NCI-H1436 treated with DMSO at 0.1 percent for 48 hours (cell line): ENCODE data around the gene RXRB.
"Not testable (repeated sequence)": the region's sequence is repeated elsewhere in the genome, so short reads cannot be mapped to it uniquely, and the experiment has no call there.

Experiments used
- DNase-seq: peaks from one replicate; lab custom pipeline; 2025; lab: John Stamatoyannopoulos, UW

The RXRB gene

GRCh38 chr6:33161354-33162331 lies 38.8 kb downstream of the RXRB start:
- DNase-seq: no peak

GRCh38 chr6:33160728-33161344 lies 39.6 kb downstream of the RXRB start:
- DNase-seq: no peak

- no peak for DNase-seq
Observed at GRCh38 chr6:33160096-33160495, 40.4 kb downstream of the RXRB start.

GRCh38 chr6:33156964-33157363 lies 43.5 kb downstream of the RXRB start:
- no peak for DNase-seq

GRCh38 chr6:33156561-33156960 lies 43.9 kb downstream of the RXRB start:
- no peak for DNase-seq

- DNase-seq: no peak
Observed at GRCh38 chr6:33154349-33154748, 46.1 kb downstream of the RXRB start.

- no peak for DNase-seq
Observed at GRCh38 chr6:33151050-33151449, 49.4 kb downstream of the RXRB start.

- DNase-seq: not testable (repeated sequence)
Observed at GRCh38 chr6:33150560-33150959, 49.9 kb downstream of the RXRB start.

- DNase-seq: no peak
Observed at GRCh38 chr6:33147807-33148666, 52.4 kb downstream of the RXRB start.

GRCh38 chr6:33144373-33144772 lies 56.1 kb downstream of the RXRB start:
- DNase-seq: no peak
